GM23338 (cell line): Measurements from ENCODE around the gene DPT. TPM values are rescaled to one million over a fixed set of nuclear protein-coding genes. Genes with fewer than 3 reads are reported as not detected.

Experiments
- ATAC-seq: fragments of 200-7000 bp; cut with Tn5 transposase; 3 replicates; pipeline ENCODE4 v1.9.1; 2020
- DNase-seq: peaks from one replicate; pipeline ENCODE4 v3.0.0-alpha.2; 2015; ENCODE audit warnings: low spot score
- H2AFZ ChIP-seq: fragments of 200-600 bp; sonication (generic); 2 replicates; pipeline ENCODE4 v1.8.0; 2016; ENCODE audit warnings: antibody characterized with exemption, mild to moderate bottlenecking, moderate library complexity
- H3F3A ChIP-seq: fragments of 200-600 bp; sonication (generic); replicated peaks from 2 replicates; pipeline ENCODE4 v1.8.0; 2017; ENCODE audit warnings: antibody characterized with exemption, mixed run types, low read depth
- H3K27ac ChIP-seq: fragments of 200-600 bp; sonication (generic); 2 replicates; pipeline ENCODE4 v1.6.1; 2016; ENCODE audit warnings: low read depth
- H3K27me3 ChIP-seq: fragments of 200-600 bp; sonication (generic); 2 replicates; pipeline ENCODE4 v1.8.0; 2016; ENCODE audit warnings: mild to moderate bottlenecking, mixed run types, moderate library complexity; ENCODE audit not compliant: insufficient read depth
- H3K36me3 ChIP-seq: fragments of 200-600 bp; sonication (generic); 2 replicates; pipeline ENCODE4 v1.8.0; 2016; ENCODE audit warnings: mild to moderate bottlenecking; ENCODE audit not compliant: insufficient read depth
- H3K4me1 ChIP-seq: fragments of 200-600 bp; sonication (generic); 2 replicates; pipeline ENCODE4 v1.8.0; 2016; ENCODE audit warnings: mild to moderate bottlenecking, moderate library complexity; ENCODE audit not compliant: insufficient read depth
- H3K4me2 ChIP-seq: fragments of 200-600 bp; sonication (generic); 2 replicates; pipeline ENCODE4 v1.7.1; 2017; ENCODE audit warnings: mixed run types
- H3K4me3 ChIP-seq: fragments of 200-600 bp; sonication (generic); 2 replicates; pipeline ENCODE4 v1.6.1; 2016; ENCODE audit warnings: mixed run types
- H3K79me2 ChIP-seq: fragments of 200-600 bp; sonication (generic); replicated peaks from 2 replicates; pipeline ENCODE4 v1.8.0; 2017; ENCODE audit warnings: mild to moderate bottlenecking; ENCODE audit not compliant: insufficient read depth
- H3K9me2 ChIP-seq: fragments of 200-600 bp; sonication (generic); 2 replicates; pipeline ENCODE4 v1.8.0; 2017; ENCODE audit not compliant: insufficient read depth
- H4K20me1 ChIP-seq: fragments of 200-600 bp; sonication (generic); replicated peaks from 2 replicates; pipeline ENCODE4 v1.8.0; 2017; ENCODE audit warnings: mild to moderate bottlenecking; ENCODE audit not compliant: insufficient read depth
- H3K27ac Mint-ChIP-seq: 2 replicates; pipeline ENCODE4 v1.8.0; 2020; ENCODE audit warnings: inconsistent platforms, mild to moderate bottlenecking, moderate library complexity, mixed read lengths
- H3K27me3 Mint-ChIP-seq: 3 replicates; pipeline ENCODE4 v1.8.0; 2022; ENCODE audit warnings: low read depth, mild to moderate bottlenecking, moderate library complexity, mixed read lengths, inconsistent platforms; ENCODE audit not compliant: insufficient read depth, poor library complexity
- H3K36me3 Mint-ChIP-seq: 3 replicates; pipeline ENCODE4 v1.8.0; 2021; ENCODE audit warnings: low read depth, mild to moderate bottlenecking, inconsistent platforms, moderate library complexity, mixed read lengths
- H3K4me1 Mint-ChIP-seq: 3 replicates; pipeline ENCODE4 v1.8.0; 2020; ENCODE audit warnings: mild to moderate bottlenecking, inconsistent platforms, mixed read lengths
- H3K4me3 Mint-ChIP-seq: 3 replicates; pipeline ENCODE4 v1.8.0; 2021; ENCODE audit warnings: moderate library complexity, mild to moderate bottlenecking, inconsistent platforms, mixed read lengths
- H3K9me3 Mint-ChIP-seq: 3 replicates; pipeline ENCODE4 v1.8.0; 2020; ENCODE audit warnings: moderate library complexity, mild to moderate bottlenecking, inconsistent platforms, mixed read lengths
- CREB1 ChIP-seq: fragments of 250-450 bp; sonication (Bioruptor Pico); IDR thresholded peaks from 2 replicates; pipeline ENCODE4 v1.5.0; 2020; ENCODE audit warnings: low read depth, mild to moderate bottlenecking, moderate library complexity
- EZH2 ChIP-seq: fragments of 200-600 bp; sonication (generic); IDR thresholded peaks from one replicate; pipeline ENCODE4 v1.8.0; 2017; ENCODE audit warnings: antibody characterized with exemption, mild to moderate bottlenecking, low read depth; ENCODE audit not compliant: unreplicated experiment
- EZH2phosphoT487 ChIP-seq: fragments of 200-600 bp; sonication (generic); IDR thresholded peaks from one replicate; pipeline ENCODE4 v1.8.1; 2018; ENCODE audit warnings: antibody characterized with exemption; ENCODE audit not compliant: unreplicated experiment
- JUNB ChIP-seq: IDR thresholded peaks from one replicate; pipeline ENCODE4 v1.6.1; 2016; ENCODE audit warnings: antibody characterized with exemption; ENCODE audit not compliant: unreplicated experiment
- NANOG ChIP-seq: IDR thresholded peaks from 2 replicates; pipeline ENCODE4 v1.6.1; 2016; ENCODE audit warnings: antibody characterized with exemption, borderline replicate concordance
- POLR2AphosphoS5 ChIP-seq: IDR thresholded peaks from 2 replicates; pipeline ENCODE4 v1.6.1; 2016; ENCODE audit warnings: antibody characterized with exemption, low read depth
- STAT1 ChIP-seq: IDR thresholded peaks from one replicate; pipeline ENCODE4 v1.6.1; 2016; ENCODE audit warnings: antibody characterized with exemption; ENCODE audit not compliant: unreplicated experiment
- ZNF114 ChIP-seq: fragments of 250-450 bp; sonication (Bioruptor Pico); IDR thresholded peaks from 2 replicates; pipeline ENCODE4 v1.5.0; 2020; ENCODE audit warnings: mild to moderate bottlenecking, moderate library complexity
- ZNF331 ChIP-seq: fragments of 250-450 bp; sonication (Bioruptor Pico); IDR thresholded peaks from 2 replicates; pipeline ENCODE4 v1.5.0; 2020; ENCODE audit warnings: low read depth, mild to moderate bottlenecking, moderate library complexity
- polyA plus RNA-seq: library from polyadenylated mRNA; unstranded; fragments of >200 nt; fragmentation: Nextera tagmentation; extraction: Ambion mirVana; gene quantifications from 2 replicates; pipeline ENCODE4 v1.2.1, GENCODE V29; 2016
- total RNA-seq: library from RNA; depleted of rRNA; stranded (reverse); fragments of >200 nt; shearing (Covaris generic); gene quantifications from 2 replicates; pipeline ENCODE4 v1.2.3, GENCODE V29; 2014
- TF ChIP-seq, protein P1 (sequence below): fragments of 250-450 bp; sonication (Bioruptor Pico); IDR thresholded peaks from 2 replicates; pipeline ENCODE4 v1.5.0; 2020; ENCODE audit warnings: mild to moderate bottlenecking, moderate library complexity
- TF ChIP-seq, protein P2 (sequence below): IDR thresholded peaks from 2 replicates; pipeline ENCODE4 v1.6.1; 2016; ENCODE audit warnings: antibody characterized with exemption
- TF ChIP-seq, protein P3 (sequence below), 2 experiments: fragments of 200-600 bp in 1 of 2; sonication (generic) in 1 of 2; conservative IDR thresholded peaks; 2 replicates each; pipeline versions ENCODE4 v1.5.1 to v1.6.1; 2016 to 2017; ENCODE audit warnings: antibody characterized with exemption in 2 of 2, low read depth in 2 of 2, mild to moderate bottlenecking in 2 of 2, moderate library complexity in 1 of 2
- TF ChIP-seq, protein P4 (sequence below): IDR thresholded peaks from one replicate; pipeline ENCODE4 v1.6.1; 2018; ENCODE audit warnings: antibody characterized with exemption; ENCODE audit not compliant: unreplicated experiment

Gene DPT
- total and polyA plus RNA-seq, 2 experiments from 2014 or later: not detected

DNA sequence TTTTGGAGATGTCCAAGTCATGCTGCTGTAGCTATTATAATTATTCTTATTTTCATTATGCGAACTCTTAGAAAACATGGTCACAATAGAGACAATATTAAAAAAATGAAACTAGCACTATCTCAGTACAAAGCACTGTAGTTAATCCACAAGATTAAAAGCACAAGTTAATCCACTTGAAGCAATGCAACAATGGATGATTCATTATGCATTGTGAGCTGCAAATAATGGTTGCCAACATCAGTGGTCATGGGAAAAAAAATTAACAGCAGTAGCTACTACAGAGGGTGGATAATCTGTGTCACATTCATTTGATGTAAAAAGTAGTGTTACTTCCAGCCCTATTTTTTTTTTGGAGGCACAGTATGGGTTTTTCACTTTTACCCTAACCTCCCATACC is 56.7 kb downstream of the DPT start:
- ATAC-seq (no peak), DNase-seq (no peak)
- Histone ChIP-seq H3F3A (no peaks in the 10 kb centered on the region), H3K79me2 (no peaks in the 10 kb centered on the region), H3K27me3 (no peaks in the 10 kb centered on the region), H3K4me1 (0 out of 2 replicates have a peak, but pooled peaks cover 7% of the 10 kb centered on the region), H2AFZ (no peak overlapping the region), H3K4me3 (no peak overlapping the region), H3K36me3 (no peaks in the 10 kb centered on the region), H3K4me2 (no peak overlapping the region), H3K9me2 (no peaks in the 10 kb centered on the region), H3K27ac (no peak overlapping the region), H4K20me1 (no peaks in the 10 kb centered on the region)
- Mint-ChIP-seq H3K27ac (no peak overlapping the region), H3K36me3 (no peaks in the 10 kb centered on the region), H3K27me3 (no peaks in the 10 kb centered on the region), H3K9me3 (no peaks in the 10 kb centered on the region), H3K4me3 (no peak overlapping the region), H3K4me1 (peaks cover 6% of the 10 kb centered on the region; the same call in 2 of the 3 replicates)
- TF ChIP-seq EZH2phosphoT487 (no peak), STAT1 (no peak), JUNB (no peak), CREB1 (CRISPR knock-in tag) (no peak), ZNF331 (no peak), ZNF114 (CRISPR knock-in tag) (no peak), POLR2AphosphoS5 (no peak), NANOG (no peak), EZH2 (no peak)
- TF ChIP-seq, protein P1, sequence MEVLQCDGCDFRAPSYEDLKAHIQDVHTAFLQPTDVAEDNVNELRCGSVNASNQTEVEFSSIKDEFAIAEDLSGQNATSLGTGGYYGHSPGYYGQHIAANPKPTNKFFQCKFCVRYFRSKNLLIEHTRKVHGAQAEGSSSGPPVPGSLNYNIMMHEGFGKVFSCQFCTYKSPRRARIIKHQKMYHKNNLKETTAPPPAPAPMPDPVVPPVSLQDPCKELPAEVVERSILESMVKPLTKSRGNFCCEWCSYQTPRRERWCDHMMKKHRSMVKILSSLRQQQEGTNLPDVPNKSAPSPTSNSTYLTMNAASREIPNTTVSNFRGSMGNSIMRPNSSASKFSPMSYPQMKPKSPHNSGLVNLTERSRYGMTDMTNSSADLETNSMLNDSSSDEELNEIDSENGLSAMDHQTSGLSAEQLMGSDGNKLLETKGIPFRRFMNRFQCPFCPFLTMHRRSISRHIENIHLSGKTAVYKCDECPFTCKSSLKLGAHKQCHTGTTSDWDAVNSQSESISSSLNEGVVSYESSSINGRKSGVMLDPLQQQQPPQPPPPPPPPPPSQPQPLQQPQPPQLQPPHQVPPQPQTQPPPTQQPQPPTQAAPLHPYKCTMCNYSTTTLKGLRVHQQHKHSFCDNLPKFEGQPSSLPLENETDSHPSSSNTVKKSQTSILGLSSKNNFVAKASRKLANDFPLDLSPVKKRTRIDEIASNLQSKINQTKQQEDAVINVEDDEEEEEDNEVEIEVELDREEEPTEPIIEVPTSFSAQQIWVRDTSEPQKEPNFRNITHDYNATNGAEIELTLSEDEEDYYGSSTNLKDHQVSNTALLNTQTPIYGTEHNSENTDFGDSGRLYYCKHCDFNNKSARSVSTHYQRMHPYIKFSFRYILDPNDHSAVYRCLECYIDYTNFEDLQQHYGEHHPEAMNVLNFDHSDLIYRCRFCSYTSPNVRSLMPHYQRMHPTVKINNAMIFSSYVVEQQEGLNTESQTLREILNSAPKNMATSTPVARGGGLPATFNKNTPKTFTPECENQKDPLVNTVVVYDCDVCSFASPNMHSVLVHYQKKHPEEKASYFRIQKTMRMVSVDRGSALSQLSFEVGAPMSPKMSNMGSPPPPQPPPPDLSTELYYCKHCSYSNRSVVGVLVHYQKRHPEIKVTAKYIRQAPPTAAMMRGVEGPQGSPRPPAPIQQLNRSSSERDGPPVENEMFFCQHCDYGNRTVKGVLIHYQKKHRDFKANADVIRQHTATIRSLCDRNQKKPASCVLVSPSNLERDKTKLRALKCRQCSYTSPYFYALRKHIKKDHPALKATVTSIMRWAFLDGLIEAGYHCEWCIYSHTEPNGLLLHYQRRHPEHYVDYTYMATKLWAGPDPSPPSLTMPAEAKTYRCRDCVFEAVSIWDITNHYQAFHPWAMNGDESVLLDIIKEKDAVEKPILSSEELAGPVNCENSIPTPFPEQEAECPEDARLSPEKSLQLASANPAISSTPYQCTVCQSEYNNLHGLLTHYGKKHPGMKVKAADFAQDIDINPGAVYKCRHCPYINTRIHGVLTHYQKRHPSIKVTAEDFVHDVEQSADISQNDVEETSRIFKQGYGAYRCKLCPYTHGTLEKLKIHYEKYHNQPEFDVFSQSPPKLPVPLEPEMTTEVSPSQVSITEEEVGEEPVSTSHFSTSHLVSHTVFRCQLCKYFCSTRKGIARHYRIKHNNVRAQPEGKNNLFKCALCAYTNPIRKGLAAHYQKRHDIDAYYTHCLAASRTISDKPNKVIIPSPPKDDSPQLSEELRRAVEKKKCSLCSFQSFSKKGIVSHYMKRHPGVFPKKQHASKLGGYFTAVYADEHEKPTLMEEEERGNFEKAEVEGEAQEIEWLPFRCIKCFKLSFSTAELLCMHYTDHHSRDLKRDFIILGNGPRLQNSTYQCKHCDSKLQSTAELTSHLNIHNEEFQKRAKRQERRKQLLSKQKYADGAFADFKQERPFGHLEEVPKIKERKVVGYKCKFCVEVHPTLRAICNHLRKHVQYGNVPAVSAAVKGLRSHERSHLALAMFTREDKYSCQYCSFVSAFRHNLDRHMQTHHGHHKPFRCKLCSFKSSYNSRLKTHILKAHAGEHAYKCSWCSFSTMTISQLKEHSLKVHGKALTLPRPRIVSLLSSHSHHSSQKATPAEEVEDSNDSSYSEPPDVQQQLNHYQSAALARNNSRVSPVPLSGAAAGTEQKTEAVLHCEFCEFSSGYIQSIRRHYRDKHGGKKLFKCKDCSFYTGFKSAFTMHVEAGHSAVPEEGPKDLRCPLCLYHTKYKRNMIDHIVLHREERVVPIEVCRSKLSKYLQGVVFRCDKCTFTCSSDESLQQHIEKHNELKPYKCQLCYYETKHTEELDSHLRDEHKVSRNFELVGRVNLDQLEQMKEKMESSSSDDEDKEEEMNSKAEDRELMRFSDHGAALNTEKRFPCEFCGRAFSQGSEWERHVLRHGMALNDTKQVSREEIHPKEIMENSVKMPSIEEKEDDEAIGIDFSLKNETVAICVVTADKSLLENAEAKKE (CRISPR knock-in tag): no peak
- TF ChIP-seq, protein P2, sequence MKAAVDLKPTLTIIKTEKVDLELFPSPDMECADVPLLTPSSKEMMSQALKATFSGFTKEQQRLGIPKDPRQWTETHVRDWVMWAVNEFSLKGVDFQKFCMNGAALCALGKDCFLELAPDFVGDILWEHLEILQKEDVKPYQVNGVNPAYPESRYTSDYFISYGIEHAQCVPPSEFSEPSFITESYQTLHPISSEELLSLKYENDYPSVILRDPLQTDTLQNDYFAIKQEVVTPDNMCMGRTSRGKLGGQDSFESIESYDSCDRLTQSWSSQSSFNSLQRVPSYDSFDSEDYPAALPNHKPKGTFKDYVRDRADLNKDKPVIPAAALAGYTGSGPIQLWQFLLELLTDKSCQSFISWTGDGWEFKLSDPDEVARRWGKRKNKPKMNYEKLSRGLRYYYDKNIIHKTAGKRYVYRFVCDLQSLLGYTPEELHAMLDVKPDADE: no peak
- TF ChIP-seq, protein P3, sequence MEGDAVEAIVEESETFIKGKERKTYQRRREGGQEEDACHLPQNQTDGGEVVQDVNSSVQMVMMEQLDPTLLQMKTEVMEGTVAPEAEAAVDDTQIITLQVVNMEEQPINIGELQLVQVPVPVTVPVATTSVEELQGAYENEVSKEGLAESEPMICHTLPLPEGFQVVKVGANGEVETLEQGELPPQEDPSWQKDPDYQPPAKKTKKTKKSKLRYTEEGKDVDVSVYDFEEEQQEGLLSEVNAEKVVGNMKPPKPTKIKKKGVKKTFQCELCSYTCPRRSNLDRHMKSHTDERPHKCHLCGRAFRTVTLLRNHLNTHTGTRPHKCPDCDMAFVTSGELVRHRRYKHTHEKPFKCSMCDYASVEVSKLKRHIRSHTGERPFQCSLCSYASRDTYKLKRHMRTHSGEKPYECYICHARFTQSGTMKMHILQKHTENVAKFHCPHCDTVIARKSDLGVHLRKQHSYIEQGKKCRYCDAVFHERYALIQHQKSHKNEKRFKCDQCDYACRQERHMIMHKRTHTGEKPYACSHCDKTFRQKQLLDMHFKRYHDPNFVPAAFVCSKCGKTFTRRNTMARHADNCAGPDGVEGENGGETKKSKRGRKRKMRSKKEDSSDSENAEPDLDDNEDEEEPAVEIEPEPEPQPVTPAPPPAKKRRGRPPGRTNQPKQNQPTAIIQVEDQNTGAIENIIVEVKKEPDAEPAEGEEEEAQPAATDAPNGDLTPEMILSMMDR (conservative IDR thresholded peaks at IDR 0.05; ENCODE audit: low read depth in 2 of 2): no peak
- TF ChIP-seq, protein P4, sequence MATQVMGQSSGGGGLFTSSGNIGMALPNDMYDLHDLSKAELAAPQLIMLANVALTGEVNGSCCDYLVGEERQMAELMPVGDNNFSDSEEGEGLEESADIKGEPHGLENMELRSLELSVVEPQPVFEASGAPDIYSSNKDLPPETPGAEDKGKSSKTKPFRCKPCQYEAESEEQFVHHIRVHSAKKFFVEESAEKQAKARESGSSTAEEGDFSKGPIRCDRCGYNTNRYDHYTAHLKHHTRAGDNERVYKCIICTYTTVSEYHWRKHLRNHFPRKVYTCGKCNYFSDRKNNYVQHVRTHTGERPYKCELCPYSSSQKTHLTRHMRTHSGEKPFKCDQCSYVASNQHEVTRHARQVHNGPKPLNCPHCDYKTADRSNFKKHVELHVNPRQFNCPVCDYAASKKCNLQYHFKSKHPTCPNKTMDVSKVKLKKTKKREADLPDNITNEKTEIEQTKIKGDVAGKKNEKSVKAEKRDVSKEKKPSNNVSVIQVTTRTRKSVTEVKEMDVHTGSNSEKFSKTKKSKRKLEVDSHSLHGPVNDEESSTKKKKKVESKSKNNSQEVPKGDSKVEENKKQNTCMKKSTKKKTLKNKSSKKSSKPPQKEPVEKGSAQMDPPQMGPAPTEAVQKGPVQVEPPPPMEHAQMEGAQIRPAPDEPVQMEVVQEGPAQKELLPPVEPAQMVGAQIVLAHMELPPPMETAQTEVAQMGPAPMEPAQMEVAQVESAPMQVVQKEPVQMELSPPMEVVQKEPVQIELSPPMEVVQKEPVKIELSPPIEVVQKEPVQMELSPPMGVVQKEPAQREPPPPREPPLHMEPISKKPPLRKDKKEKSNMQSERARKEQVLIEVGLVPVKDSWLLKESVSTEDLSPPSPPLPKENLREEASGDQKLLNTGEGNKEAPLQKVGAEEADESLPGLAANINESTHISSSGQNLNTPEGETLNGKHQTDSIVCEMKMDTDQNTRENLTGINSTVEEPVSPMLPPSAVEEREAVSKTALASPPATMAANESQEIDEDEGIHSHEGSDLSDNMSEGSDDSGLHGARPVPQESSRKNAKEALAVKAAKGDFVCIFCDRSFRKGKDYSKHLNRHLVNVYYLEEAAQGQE: no peak
